ACC112 (cell line): ENCODE measurements around the gene CPSF4.

Experiments
- H2AFZ ChIP-seq: fragments of 200-600 bp; sonication (generic); one replicate; pipeline ENCODE4 v1.6.0; 2017; ENCODE audit warnings: antibody characterized with exemption, low read length; ENCODE audit not compliant: unreplicated experiment
- H3K27ac ChIP-seq: fragments of 200-600 bp; sonication (generic); 2 replicates; pipeline ENCODE4 v1.5.1; 2014; ENCODE audit warnings: low read depth, mild to moderate bottlenecking, antibody characterized with exemption, low read length, moderate library complexity
- H3K27me3 ChIP-seq: fragments of 200-600 bp; sonication (generic); 2 replicates; pipeline ENCODE4 v1.6.1; 2014; ENCODE audit warnings: mild to moderate bottlenecking, antibody characterized with exemption, low read length, moderate library complexity, mixed read lengths; ENCODE audit not compliant: insufficient read depth
- H3K36me3 ChIP-seq: fragments of 200-600 bp; sonication (generic); 2 replicates; pipeline ENCODE4 v1.6.1; 2016; ENCODE audit warnings: mild to moderate bottlenecking, antibody characterized with exemption, low read length, moderate library complexity, mixed read lengths; ENCODE audit not compliant: insufficient read depth
- H3K4me1 ChIP-seq: fragments of 200-600 bp; sonication (generic); one replicate; pipeline ENCODE4 v1.6.1; 2016; ENCODE audit warnings: low read length, mixed read lengths; ENCODE audit not compliant: insufficient read depth, unreplicated experiment, control insufficient read depth
- H3K4me3 ChIP-seq: fragments of 200-600 bp; sonication (generic); 2 replicates; pipeline ENCODE4 v1.5.1; 2014; ENCODE audit warnings: mild to moderate bottlenecking, low read depth, low read length
- H3K79me2 ChIP-seq: fragments of 200-600 bp; sonication (generic); one replicate; pipeline ENCODE4 v1.6.0; 2016; ENCODE audit warnings: low read length; ENCODE audit not compliant: control insufficient read depth, unreplicated experiment, insufficient read depth

The CPSF4 gene

DNA sequence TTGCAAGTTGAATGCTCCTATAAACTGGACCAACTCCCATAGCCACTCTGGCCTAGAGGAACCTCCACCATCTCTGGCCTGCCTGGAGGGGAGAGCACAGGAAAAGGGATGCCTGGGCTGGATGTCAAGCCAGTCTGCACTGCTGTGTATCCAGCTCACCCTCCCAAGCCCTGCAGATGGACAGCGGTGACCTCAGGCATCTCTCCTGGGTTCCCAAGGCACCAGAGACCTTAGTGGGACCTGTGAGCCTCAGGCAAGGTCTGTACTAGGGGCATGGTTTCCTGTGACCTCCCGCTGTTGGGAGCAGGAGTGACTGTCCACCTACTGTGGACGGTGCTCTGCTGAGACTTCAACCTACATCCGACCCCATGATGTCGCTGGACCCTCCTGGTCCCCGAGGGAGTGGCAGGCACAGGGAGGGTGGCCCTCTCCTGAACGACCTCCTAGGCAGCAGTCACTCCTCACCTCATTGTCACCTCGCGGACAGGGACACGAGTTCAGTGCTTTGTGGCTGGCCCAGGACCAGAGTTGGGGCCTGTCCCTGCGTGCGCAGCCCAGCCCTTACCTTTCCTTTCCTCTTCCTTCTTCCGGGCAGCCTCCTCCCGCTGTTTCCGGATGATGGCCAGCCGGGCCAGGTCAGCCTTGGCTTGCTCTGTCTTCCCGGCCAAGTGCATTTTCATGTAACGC is 41.3 kb upstream of the CPSF4 start:
- H3K27me3 ChIP-seq: no peaks in the 10 kb centered on the region
- H3K4me3 ChIP-seq: no peak overlapping the region
- H3K4me1 ChIP-seq: no peaks in the 10 kb centered on the region
- no peaks in the 10 kb centered on the region for H3K79me2 ChIP-seq
- H3K36me3 ChIP-seq: peaks cover 33% of the 10 kb centered on the region; the same call in 1 of the 2 replicates
- H3K27ac ChIP-seq: no peak overlapping the region
- H2AFZ ChIP-seq: no peak overlapping the region

DNA sequence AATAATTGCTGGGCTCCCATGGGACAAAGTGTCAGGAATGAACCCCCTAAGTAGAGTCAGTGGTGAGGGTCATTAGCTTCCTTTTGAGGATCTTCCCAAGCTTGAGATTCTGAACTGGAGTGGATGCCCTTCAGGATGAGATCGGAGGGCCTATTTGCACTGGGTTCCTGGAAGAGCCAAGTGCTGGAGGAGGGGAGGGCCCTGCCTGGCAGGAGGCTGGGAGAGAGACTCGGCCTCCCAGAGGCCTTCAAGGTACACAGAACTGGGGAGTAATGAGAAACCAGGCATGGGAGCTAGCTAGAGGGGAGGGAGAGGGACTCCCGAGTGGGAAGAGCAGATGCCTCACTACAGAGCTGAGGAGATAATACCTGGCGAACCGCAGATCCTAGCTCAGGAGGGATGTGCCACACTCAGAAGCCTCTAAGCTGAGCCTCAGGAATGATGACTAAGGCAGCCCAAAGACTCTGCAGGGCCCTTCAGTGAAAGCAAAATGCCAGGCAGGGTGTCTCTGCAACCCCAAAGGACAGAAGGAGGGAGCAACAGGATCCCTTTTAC is 39.8 kb upstream of the CPSF4 start:
- Histone ChIP-seq H3K36me3 (peaks cover 31% of the 10 kb centered on the region; the same call in 1 of the 2 replicates), H3K27ac (no peak overlapping the region), H3K27me3 (no peaks in the 10 kb centered on the region), H3K4me3 (no peak overlapping the region), H2AFZ (no peak overlapping the region), H3K79me2 (peaks cover 9% of the 10 kb centered on the region), H3K4me1 (peaks cover 1% of the 10 kb centered on the region)

DNA sequence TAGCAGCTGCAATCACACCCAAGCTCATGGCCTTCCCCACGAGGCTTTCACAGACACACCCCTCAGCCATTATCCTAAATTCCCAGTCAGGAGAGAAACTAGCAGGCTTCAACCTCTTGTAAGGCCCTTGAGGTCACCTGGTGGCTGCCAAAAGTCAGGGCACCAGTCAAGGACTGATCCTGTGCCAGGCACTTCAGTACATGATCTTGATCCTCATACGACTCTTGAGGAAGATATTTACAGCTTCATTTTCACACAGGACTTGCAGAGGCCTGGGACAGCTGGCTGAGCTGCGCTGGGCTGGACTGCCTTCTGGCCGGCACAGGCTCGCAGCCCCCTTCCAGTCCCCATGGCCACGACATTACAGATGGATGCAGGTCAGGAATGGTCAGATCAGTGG is 39.1 kb upstream of the CPSF4 start:
- Histone ChIP-seq H3K4me1 (peaks cover 8% of the 10 kb centered on the region), H3K27ac (no peak overlapping the region), H3K36me3 (peaks cover 31% of the 10 kb centered on the region; the same call in 1 of the 2 replicates), H2AFZ (no peak overlapping the region), H3K79me2 (peaks cover 16% of the 10 kb centered on the region), H3K27me3 (no peaks in the 10 kb centered on the region), H3K4me3 (no peak overlapping the region)

DNA sequence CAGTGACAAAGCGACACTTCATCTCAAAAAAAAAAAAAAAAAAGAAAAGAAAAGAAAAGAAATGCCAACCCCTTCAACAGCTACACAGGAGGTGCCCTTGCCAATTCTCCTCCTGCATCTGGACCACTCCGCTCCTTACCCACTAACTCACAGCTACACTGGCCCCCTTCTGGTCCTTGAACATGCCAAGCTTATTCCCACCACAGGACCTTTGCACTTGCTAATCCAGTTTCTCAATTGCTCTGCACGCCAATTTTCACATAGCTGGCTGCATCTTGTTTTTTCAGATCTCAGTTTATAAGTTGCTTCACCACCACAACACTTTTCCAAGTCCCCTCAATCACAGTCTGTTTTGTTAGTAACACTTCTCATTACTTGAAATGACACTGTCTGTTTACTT is 35.9 kb upstream of the CPSF4 start:
- peaks cover 24% of the 10 kb centered on the region; the same call in 1 of the 2 replicates for H3K36me3 ChIP-seq
- H3K4me1 ChIP-seq: peaks cover 32% of the 10 kb centered on the region
- H3K4me3 ChIP-seq: no peak overlapping the region
- H3K79me2 ChIP-seq: peaks cover 48% of the 10 kb centered on the region
- H2AFZ ChIP-seq: no peak overlapping the region
- H3K27ac ChIP-seq: no peak overlapping the region
- H3K27me3 ChIP-seq: no peaks in the 10 kb centered on the region

DNA sequence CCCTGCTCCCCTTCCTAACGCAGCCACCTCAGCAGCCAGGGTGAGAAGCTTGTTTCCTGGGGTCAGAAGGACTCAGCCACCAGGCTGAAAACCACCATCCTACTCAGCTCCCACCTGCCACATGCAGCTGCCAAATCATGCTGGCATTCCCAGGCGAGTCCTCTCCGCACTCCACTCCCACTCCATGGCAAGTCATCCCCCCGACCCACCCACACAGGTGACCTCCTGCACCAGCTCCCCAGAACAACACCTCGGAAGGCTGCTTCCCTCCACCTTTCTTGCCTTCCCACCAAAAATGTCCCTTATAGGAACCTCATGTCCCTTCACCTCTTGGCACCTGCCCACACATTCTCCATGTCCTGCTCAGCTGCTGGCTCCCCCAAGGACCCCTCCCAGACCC is 35.0 kb upstream of the CPSF4 start:
- Histone ChIP-seq H2AFZ (no peak overlapping the region), H3K27me3 (no peaks in the 10 kb centered on the region), H3K4me1 (peaks cover 32% of the 10 kb centered on the region), H3K27ac (peak overlapping the region; percentile 14; the same call in 1 of the 2 replicates), H3K4me3 (no peak overlapping the region), H3K36me3 (peaks cover 19% of the 10 kb centered on the region; the same call in 1 of the 2 replicates), H3K79me2 (peaks cover 53% of the 10 kb centered on the region)

DNA sequence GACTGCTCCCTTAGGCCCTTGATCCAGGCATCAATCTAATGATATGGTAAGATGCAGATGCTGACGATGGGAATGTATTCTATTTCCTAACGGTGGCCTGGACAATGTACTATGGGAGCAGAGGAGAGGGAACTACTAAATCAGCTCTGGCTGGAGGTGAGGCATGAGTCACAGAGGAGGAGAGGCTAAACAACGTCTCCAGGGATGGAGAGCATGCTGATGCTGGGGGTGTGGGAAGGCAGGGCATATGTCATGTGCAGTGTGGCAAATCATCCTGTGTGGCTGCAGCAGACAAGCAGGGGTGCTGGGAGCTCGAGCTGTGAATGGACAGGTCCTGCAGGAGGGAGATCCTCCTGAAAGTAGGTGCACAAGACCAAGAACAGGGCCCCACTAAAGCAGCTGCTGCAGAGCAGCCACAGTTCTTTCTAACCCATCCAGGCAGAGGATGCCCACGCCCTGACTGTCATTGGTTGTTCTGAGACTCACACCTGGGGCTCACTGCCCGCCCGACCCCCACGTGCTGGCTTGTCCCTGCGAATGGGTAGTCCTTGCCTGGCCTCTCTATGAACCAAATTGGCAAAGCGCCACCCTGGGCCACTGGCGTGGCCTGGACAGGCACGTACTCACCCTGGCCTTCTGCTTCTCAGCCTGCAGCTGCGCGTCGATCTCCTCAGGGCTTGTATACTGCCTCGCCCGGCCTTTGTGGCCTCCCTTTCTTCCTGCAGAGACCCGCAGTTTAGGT is 34.3 kb upstream of the CPSF4 start:
- Histone ChIP-seq H3K4me1 (peaks cover 32% of the 10 kb centered on the region), H3K4me3 (no peak overlapping the region), H3K79me2 (peaks cover 59% of the 10 kb centered on the region), H2AFZ (no peak overlapping the region), H3K27me3 (no peaks in the 10 kb centered on the region), H3K36me3 (peaks cover 14% of the 10 kb centered on the region; the same call in 1 of the 2 replicates), H3K27ac (peak overlapping the region; percentile 14; the same call in 1 of the 2 replicates)

DNA sequence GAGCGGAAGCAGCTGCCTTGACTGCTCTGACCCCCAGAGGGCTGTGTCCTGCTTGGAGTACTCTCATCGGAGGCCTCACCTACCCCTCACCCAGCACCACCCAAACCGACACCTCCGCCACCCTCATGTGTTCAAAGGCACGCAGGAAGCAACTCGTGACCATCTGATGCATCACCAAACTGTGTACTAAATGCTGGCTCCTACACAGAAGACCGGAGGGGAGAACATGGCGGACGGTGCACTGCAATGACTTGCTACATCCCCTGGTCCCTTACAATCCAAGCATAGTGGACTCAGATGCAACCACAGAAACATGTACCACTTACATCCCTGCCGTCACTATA is 33.8 kb upstream of the CPSF4 start:
- Histone ChIP-seq H3K36me3 (peaks cover 9% of the 10 kb centered on the region; the same call in 1 of the 2 replicates), H2AFZ (no peak overlapping the region), H3K27me3 (no peaks in the 10 kb centered on the region), H3K27ac (no peak overlapping the region), H3K4me3 (no peak overlapping the region), H3K4me1 (peaks cover 34% of the 10 kb centered on the region), H3K79me2 (peaks cover 64% of the 10 kb centered on the region)

DNA sequence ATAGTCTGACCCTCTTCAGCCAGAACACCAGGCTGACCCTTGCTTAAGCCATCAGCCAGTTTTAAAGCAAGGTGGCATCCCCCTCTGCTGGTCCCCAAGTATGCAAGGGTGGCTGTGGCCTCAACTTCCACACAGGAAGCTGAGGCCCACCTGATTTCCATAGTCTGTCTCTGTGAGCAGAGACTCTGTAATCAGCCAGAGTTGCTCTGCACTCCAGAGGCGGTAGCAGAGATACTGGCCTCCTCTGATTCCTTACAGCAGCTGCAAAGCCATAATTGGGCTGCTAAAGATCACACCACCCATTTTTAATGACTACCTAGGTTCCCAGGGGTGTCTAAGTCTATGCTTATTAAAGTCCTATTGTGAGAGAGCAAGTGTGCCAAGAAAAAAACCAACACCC is 32.2 kb upstream of the CPSF4 start:
- H3K27ac ChIP-seq: no peak overlapping the region
- peak overlapping the region; percentile 99 for H3K4me3 ChIP-seq
- peaks cover 43% of the 10 kb centered on the region for H3K4me1 ChIP-seq
- peaks cover 11% of the 10 kb centered on the region for H3K36me3 ChIP-seq
- H3K79me2 ChIP-seq: peaks cover 76% of the 10 kb centered on the region
- no peak overlapping the region for H2AFZ ChIP-seq
- H3K27me3 ChIP-seq: no peaks in the 10 kb centered on the region

DNA sequence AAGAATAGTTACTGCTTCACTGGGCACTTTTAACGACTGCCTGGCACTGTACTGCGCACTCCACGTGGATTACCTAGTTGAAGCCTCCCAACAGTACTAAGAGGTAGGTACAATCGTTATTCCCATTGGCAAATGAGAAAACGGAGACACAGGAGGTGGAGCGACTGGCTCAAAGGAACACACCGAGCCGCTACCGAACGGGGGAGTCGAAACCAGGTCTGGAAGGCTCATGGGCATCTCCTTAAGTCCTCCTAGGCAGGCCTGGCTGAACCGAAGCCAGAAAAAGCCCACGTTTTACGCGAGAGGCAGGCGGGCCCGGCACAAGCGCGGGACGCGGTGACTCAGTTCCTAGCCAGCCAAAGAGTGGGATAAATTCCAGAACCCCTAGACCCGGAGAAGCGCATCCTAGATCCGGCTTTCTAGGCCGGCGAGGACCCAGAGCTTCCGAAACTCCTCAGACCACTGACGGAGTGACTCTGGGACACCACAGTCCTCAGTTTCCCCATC is 30.8 kb upstream of the CPSF4 start:
- Histone ChIP-seq H3K27ac (peak overlapping the region; percentile 97), H3K4me1 (peaks cover 43% of the 10 kb centered on the region), H3K4me3 (peak overlapping the region; percentile 99), H3K36me3 (peaks cover 11% of the 10 kb centered on the region), H3K27me3 (no peaks in the 10 kb centered on the region), H3K79me2 (peaks cover 77% of the 10 kb centered on the region), H2AFZ (peak overlapping the region; percentile 99)

DNA sequence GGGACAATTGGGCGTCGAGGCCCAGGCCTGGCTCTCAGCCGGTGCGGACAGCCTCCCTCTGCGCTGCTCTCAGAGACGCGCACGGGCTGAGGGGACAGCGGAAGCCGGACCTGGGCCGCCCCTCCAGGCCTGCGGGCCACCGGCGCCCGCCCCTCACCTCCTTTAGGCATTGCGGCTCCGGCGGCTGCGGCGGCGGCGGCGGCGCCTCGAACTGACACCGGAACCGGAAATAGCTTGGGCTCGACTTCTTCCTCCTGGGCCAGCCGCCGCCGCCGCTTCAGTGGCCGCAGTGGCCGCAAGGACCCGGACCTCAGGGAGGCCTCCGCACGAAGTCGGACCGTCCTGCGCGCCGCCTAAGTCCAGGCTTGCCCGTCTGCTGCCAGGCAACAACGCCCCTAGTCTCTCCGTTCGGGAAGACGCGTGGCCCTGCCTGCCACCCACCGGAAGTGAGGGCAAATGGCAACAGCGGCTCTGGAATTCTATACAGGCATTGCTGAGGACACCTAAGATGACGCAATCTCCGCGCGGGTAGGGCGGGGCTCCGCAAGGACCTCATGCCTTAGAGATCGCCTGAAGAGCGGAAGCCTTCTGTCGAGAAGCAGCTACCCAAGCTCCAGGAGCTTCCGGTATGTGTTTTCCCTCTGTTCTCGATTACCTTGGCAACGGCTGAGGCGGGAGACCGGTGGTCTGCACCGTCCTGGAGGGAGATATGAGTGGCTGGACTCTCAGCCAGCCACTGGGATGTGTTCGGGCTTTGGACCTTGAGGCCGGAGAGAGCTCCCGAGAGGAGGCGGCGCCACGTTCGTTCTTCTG is 30.2 kb upstream of the CPSF4 start, which contains the start of the genes BUD31 and PDAP1:
BUD31 (plus strand) TSS at position 591 of the 813 bp plus-strand sequence. CDS start 2,124 bp downstream, outside the sequence.
PDAP1 (minus strand) TSS at position 219 of the 813 bp plus-strand sequence; CDS start at position 170, 49 bp downstream.
- H3K79me2 ChIP-seq: peaks cover 77% of the 10 kb centered on the region
- H3K4me3 ChIP-seq: peak within 1 kb of the TSS; percentile 99

More for the DNA sequence above, 30.2 kb upstream of the CPSF4 start, which contains the start of the genes BUD31 and PDAP1:
- peaks cover 12% of the 10 kb centered on the region for H3K36me3 ChIP-seq
- peak within 1 kb of the TSS; percentile 97 for H3K27ac ChIP-seq
- peaks cover 43% of the 10 kb centered on the region for H3K4me1 ChIP-seq
- no peaks in the 10 kb centered on the region for H3K27me3 ChIP-seq
- peak within 1 kb of the TSS; percentile 99 for H2AFZ ChIP-seq
